Endothelial cell of umbilical vein (primary cell): ENCODE results near the gene IP6K3. TPM values are rescaled to one million over a fixed set of nuclear protein-coding genes. Genes with fewer than 3 reads are reported as not detected.

Experiments used
- BruUV-seq: library from RNA; stranded (reverse); fragments of 400-500 nt; replicated peaks from 2 replicates; lab custom pipeline; 2021; lab: Mats Ljungman, UMichigan
- CTCF ChIA-PET: fragments of 300-600, 350-600 bp; sonication (Branson Sonifier 250); formaldehyde crosslinking; loops from one replicate; lab custom pipeline; 2021; ENCODE audit warnings: antibody characterized with exemption, inconsistent platforms; lab: Charles Lee
- POLR2A ChIA-PET: fragments of 300-600, 350-600 bp; sonication (Branson Sonifier 250); formaldehyde crosslinking; loops from one replicate; lab custom pipeline; 2021; ENCODE audit warnings: antibody characterized with exemption, inconsistent platforms; lab: Charles Lee
- DNase-seq: peaks from one replicate; pipeline ENCODE4 v3.0.0-alpha.2; 2011; ENCODE audit warnings: low read depth, low spot score
- FAIRE-seq: peaks from 2 replicates; lab custom pipeline; 2011; peaks lifted over from hg19 to GRCh38; lab: Jason Lieb, UNC
- H2AFZ ChIP-seq: 2 replicates; pipeline ENCODE4 v1.6.0; 2012; ENCODE audit warnings: low read depth, low read length, control low read depth, inconsistent platforms
- H3K27ac ChIP-seq: 2 replicates; pipeline ENCODE4 v1.5.1; 2011; ENCODE audit warnings: low read depth, mild to moderate bottlenecking, control low read depth, low read length, moderate library complexity; ENCODE audit not compliant: insufficient read depth
- H3K27me3 ChIP-seq, 2 experiments: 2 replicates each; pipeline versions ENCODE4 v1.6.0 to v1.6.1; 2011; ENCODE audit warnings: low read length in 2 of 2, mixed read lengths in 1 of 2; ENCODE audit not compliant: control insufficient read depth in 2 of 2, insufficient read depth in 2 of 2
- H3K36me3 ChIP-seq, 2 experiments: 2 replicates in 1 of 2; 3 replicates in 1 of 2; pipeline ENCODE4 v1.5.1; 2011; ENCODE audit warnings: low read length in 2 of 2, mild to moderate bottlenecking in 1 of 2, moderate library complexity in 1 of 2; ENCODE audit not compliant: control insufficient read depth in 2 of 2, insufficient read depth in 2 of 2; ENCODE audit errors: extremely low read depth in 1 of 2
- H3K4me1 ChIP-seq: 3 replicates; pipeline ENCODE4 v1.5.1; 2011; ENCODE audit warnings: mild to moderate bottlenecking, low read length; ENCODE audit not compliant: control insufficient read depth, insufficient read depth; ENCODE audit errors: extremely low read depth
- H3K4me2 ChIP-seq: 2 replicates; pipeline ENCODE4 v1.6.1; 2011; ENCODE audit warnings: low read length, control low read depth, mixed read lengths; ENCODE audit not compliant: insufficient read depth
- H3K4me3 ChIP-seq, 3 experiments: fragments of 200-600 bp in 1 of 3; sonication (generic), shearing (Covaris generic) in 1 of 3; replicated peaks in 1 of 3; 2 replicates each; pipeline ENCODE4 v1.5.1; 2011 to 2016; ENCODE audit warnings: control low read depth in 3 of 3, low read length in 3 of 3, mild to moderate bottlenecking in 2 of 3, inconsistent platforms in 1 of 3, low read depth in 1 of 3, moderate library complexity in 1 of 3; ENCODE audit not compliant: insufficient read depth in 1 of 3
- H3K79me2 ChIP-seq: 2 replicates; pipeline ENCODE4 v1.6.0; 2012; ENCODE audit warnings: low read length, inconsistent platforms; ENCODE audit not compliant: control insufficient read depth, insufficient read depth
- H3K9ac ChIP-seq: replicated peaks from 2 replicates; pipeline ENCODE3; 2011; ENCODE audit warnings: low read length, control low read depth; ENCODE audit not compliant: insufficient read depth; ENCODE audit errors: extremely low read depth
- H3K9me1 ChIP-seq: replicated peaks from 3 replicates; pipeline ENCODE4 v1.6.0; 2011; ENCODE audit warnings: mild to moderate bottlenecking, low read length; ENCODE audit not compliant: control insufficient read depth, insufficient read depth; ENCODE audit errors: extremely low read depth
- H3K9me3 ChIP-seq: replicated peaks from 2 replicates; pipeline ENCODE4 v1.5.1; 2012; ENCODE audit warnings: low read length, inconsistent platforms; ENCODE audit not compliant: control insufficient read depth, insufficient read depth
- H4K20me1 ChIP-seq: replicated peaks from 2 replicates; pipeline ENCODE3; 2011; ENCODE audit warnings: mild to moderate bottlenecking, low read length; ENCODE audit not compliant: control insufficient read depth, insufficient read depth; ENCODE audit errors: extremely low read depth
- EZH2 ChIP-seq: IDR thresholded peaks from 2 replicates; pipeline ENCODE4 v1.6.1; 2012; ENCODE audit warnings: borderline replicate concordance, low read depth, mild to moderate bottlenecking, moderate library complexity, low read length, inconsistent platforms; ENCODE audit not compliant: severe bottlenecking
- FOS ChIP-seq: IDR thresholded peaks from 2 replicates; pipeline ENCODE4 v1.6.1; 2011; ENCODE audit warnings: mild to moderate bottlenecking, low read length, moderate library complexity, borderline replicate concordance; ENCODE audit not compliant: insufficient read depth
- GATA2 ChIP-seq: IDR thresholded peaks from 2 replicates; pipeline ENCODE4 v1.7.0; 2011; ENCODE audit warnings: low read depth, mild to moderate bottlenecking, moderate library complexity, mixed read lengths, low read length; ENCODE audit not compliant: insufficient read length, insufficient read depth
- JUN ChIP-seq: IDR thresholded peaks from 2 replicates; pipeline ENCODE4 v1.6.1; 2011; ENCODE audit warnings: borderline replicate concordance, low read depth; ENCODE audit not compliant: insufficient read length, insufficient read depth
- MYC ChIP-seq: IDR thresholded peaks from one replicate; pipeline ENCODE4 v1.6.1; 2011; ENCODE audit warnings: mild to moderate bottlenecking, low read depth, low read length
- POLR2A ChIP-seq: IDR thresholded peaks from 2 replicates; pipeline ENCODE4 v1.6.1; 2012; ENCODE audit warnings: low read depth, mild to moderate bottlenecking, control low read depth, low read length
- POLR2AphosphoS5 ChIP-seq: IDR thresholded peaks from 2 replicates; pipeline ENCODE4 v1.6.1; 2012; ENCODE audit warnings: low read depth, mild to moderate bottlenecking, control low read depth, low read length, moderate library complexity; ENCODE audit not compliant: insufficient read depth
- dilution Hi-C: fragments of 300-500 bp; cut with MboI; formaldehyde crosslinking; loops from one replicate; pipeline ENCODE4 v1.15.0; 2019; ENCODE audit warnings: low sequenced_read_pairs; ENCODE audit not compliant: extremely low pct_ligation_motif_present
- intact Hi-C: fragments of 100-400 bp; cut with micrococcal nuclease; formaldehyde crosslinking; loops from one replicate; pipeline ENCODE4 v1.10.0; 2022
- polyA plus RNA-seq, 4 experiments: library from polyadenylated mRNA; depleted of rRNA in 3 of 4; stranded (reverse) in 3 of 4; unstranded in 1 of 4; fragments of >200 nt; gene quantifications; 2 replicates each; pipeline versions ENCODE4 v1.2.1 to v1.2.3, GENCODE V29; 2011 to 2012; ENCODE audit warnings: missing spikeins in 1 of 4
- total RNA-seq: library from RNA; stranded (reverse); gene quantifications from 2 replicates; pipeline ENCODE4 v1.2.3, GENCODE V29; 2021
- TF ChIP-seq, protein P1 (sequence below): IDR thresholded peaks from 2 replicates; pipeline ENCODE4 v1.6.1; 2011; ENCODE audit not compliant: insufficient read depth, insufficient read length
- TF ChIP-seq, protein P2 (sequence below), 2 donors: IDR thresholded peaks; 1 replicate in 1 of 2; 2 replicates in 1 of 2; pipeline ENCODE4 v1.5.1; 2011; ENCODE audit warnings: low read length in 2 of 2, mild to moderate bottlenecking in 2 of 2, moderate library complexity in 2 of 2, control low read depth in 1 of 2, inconsistent platforms in 1 of 2, low read depth in 1 of 2; ENCODE audit not compliant: insufficient read depth in 1 of 2; ENCODE audit errors: extremely low read depth in 1 of 2

The IP6K3 gene
- total and polyA plus RNA-seq, 2 donors (not counting 3 experiments of a cell fraction or from before 2014, with no cell fraction given) = not detected

GRCh38 chr6:33746036-33746600, 587 bp downstream of the IP6K3 start:
- no peaks in the 10 kb centered on the region for H4K20me1 ChIP-seq
- intact Hi-C loops = no loop called here
- no peak overlapping the region for H3K9ac ChIP-seq
- H3K79me2 ChIP-seq = no peaks in the 10 kb centered on the region
- no peak overlapping the region for H2AFZ ChIP-seq
- H3K9me1 ChIP-seq = no peaks in the 10 kb centered on the region
- ChIA-PET CTCF (interaction anchor here (1.2 to 7.7 kb wide), 10 partner anchors 16 to 409 kb away, joined by 3 to 122 read pairs (median 7); partner anchors contain the start of gene UQCC2), POLR2A (no interaction called here)
- no peak for DNase-seq
- H3K27me3 ChIP-seq = peaks cover 4 to 9% of the 10 kb centered on the region in 2 experiments
- no peak for FAIRE-seq
- no peak overlapping the region for H3K4me2 ChIP-seq
- no peaks in the 10 kb centered on the region for H3K9me3 ChIP-seq
- dilution Hi-C loops = no loop called here
- H3K4me3 ChIP-seq = no peak overlapping the region
- H3K4me1 ChIP-seq = no peaks in the 10 kb centered on the region
- H3K36me3 ChIP-seq = no peaks in the 10 kb centered on the region
- H3K27ac ChIP-seq = no peak overlapping the region
- no TSS peak for BruUV-seq
- no peak for TF ChIP-seq EZH2
- TF ChIP-seq, protein P1, sequence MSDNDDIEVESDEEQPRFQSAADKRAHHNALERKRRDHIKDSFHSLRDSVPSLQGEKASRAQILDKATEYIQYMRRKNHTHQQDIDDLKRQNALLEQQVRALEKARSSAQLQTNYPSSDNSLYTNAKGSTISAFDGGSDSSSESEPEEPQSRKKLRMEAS = no peak
- no peak for TF ChIP-seq POLR2A
- TF ChIP-seq JUN = no peak
- no peak for TF ChIP-seq MYC

- no peaks in the 10 kb centered on the region for H3K79me2 ChIP-seq
- H3K4me2 ChIP-seq = no peak overlapping the region
- H3K36me3 ChIP-seq = no peaks in the 10 kb centered on the region
- POLR2A ChIA-PET = no interaction called here
- H3K27ac ChIP-seq = no peak overlapping the region
- H2AFZ ChIP-seq = no peak overlapping the region
- H3K9me3 ChIP-seq = no peaks in the 10 kb centered on the region
- no peaks in the 10 kb centered on the region for H4K20me1 ChIP-seq
- no peaks in the 10 kb centered on the region for H3K4me1 ChIP-seq
- no peak overlapping the region for H3K9ac ChIP-seq
- TF ChIP-seq FOS (no peak), POLR2A (no peak), MYC (no peak), JUN (no peak), GATA2 (no peak), EZH2 (no peak), POLR2AphosphoS5 (no peak)
- TF ChIP-seq, protein P1 = no peak
- TF ChIP-seq, protein P2, sequence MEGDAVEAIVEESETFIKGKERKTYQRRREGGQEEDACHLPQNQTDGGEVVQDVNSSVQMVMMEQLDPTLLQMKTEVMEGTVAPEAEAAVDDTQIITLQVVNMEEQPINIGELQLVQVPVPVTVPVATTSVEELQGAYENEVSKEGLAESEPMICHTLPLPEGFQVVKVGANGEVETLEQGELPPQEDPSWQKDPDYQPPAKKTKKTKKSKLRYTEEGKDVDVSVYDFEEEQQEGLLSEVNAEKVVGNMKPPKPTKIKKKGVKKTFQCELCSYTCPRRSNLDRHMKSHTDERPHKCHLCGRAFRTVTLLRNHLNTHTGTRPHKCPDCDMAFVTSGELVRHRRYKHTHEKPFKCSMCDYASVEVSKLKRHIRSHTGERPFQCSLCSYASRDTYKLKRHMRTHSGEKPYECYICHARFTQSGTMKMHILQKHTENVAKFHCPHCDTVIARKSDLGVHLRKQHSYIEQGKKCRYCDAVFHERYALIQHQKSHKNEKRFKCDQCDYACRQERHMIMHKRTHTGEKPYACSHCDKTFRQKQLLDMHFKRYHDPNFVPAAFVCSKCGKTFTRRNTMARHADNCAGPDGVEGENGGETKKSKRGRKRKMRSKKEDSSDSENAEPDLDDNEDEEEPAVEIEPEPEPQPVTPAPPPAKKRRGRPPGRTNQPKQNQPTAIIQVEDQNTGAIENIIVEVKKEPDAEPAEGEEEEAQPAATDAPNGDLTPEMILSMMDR (IDR thresholded peaks at IDR 0.05; ENCODE audit: extremely low read depth in 1 of 2, insufficient read depth in 1 of 2, low read depth in 1 of 2, low read length in 2 of 2) = no peak
- no peaks in the 10 kb centered on the region for H3K9me1 ChIP-seq
- BruUV-seq = no TSS peak
- intact Hi-C loops = loop anchor here (2.0 kb wide), 1 partner anchor 23 kb away; no protein-coding TSS in a partner anchor
- DNase-seq (no peak), FAIRE-seq (no peak)
- dilution Hi-C loops = no loop called here
- H3K4me3 ChIP-seq = no peak overlapping the region
- CTCF ChIA-PET = interaction anchor here (1.2 to 7.7 kb wide), 10 partner anchors 16 to 410 kb away, joined by 3 to 122 read pairs (median 7); partner anchors contain the start of gene UQCC2
- peaks cover 4 to 9% of the 10 kb centered on the region in 2 experiments for H3K27me3 ChIP-seq
Observed at GRCh38 chr6:33745548-33745947, 1.2 kb downstream of the IP6K3 start.
